Hepatocyte (in vitro differentiated cells): Measurements from ENCODE around the gene GJD4.

ENCODE experiments used
- CTCF ChIP-seq: fragments of 200-600 bp; sonication (generic); IDR thresholded peaks from 2 replicates; pipeline ENCODE4 v1.5.1; 2016; ENCODE audit warnings: antibody characterized with exemption, mild to moderate bottlenecking; ENCODE audit not compliant: poor library complexity
- EZH2 ChIP-seq: fragments of 200-600 bp; sonication (generic); IDR thresholded peaks from 2 replicates; pipeline ENCODE4 v1.6.1; 2016; ENCODE audit warnings: antibody characterized with exemption, mild to moderate bottlenecking, borderline replicate concordance
- EZH2phosphoT487 ChIP-seq: fragments of 200-600 bp; sonication (generic); IDR thresholded peaks from one replicate; pipeline ENCODE4 v1.6.1; 2018; ENCODE audit warnings: antibody characterized with exemption, mild to moderate bottlenecking, low read depth, moderate library complexity; ENCODE audit not compliant: unreplicated experiment, severe bottlenecking

GRCh38 chr10:35585903-35586535 is 19.1 kb upstream of the GJD4 start:
- TF ChIP-seq CTCF (no peak), EZH2 (no peak), EZH2phosphoT487 (no peak)
